Gastrocnemius medialis (tissue), 4 donors: ENCODE data around the gene TEAD2.

Experiments used
- POLR2A ChIP-seq, 2 donors: fragments of 450-650 bp; IDR thresholded peaks; one replicate each; pipeline ENCODE4 v1.6.1; 2017; ENCODE audit warnings: antibody characterized with exemption in 2 of 2, mild to moderate bottlenecking in 2 of 2, moderate library complexity in 2 of 2
- TF ChIP-seq, protein P1 (sequence below), 5 experiments: fragments of 450-650 bp in 3 of 5; fragments of 200-600 bp in 2 of 5; sonication (generic) in 2 of 5; IDR thresholded peaks in 4 of 5; conservative IDR thresholded peaks in 1 of 5; 1 replicate in 4 of 5; 2 replicates in 1 of 5; pipeline ENCODE4 v1.5.1; 2016 to 2019; ENCODE audit warnings: antibody characterized with exemption in 5 of 5, mild to moderate bottlenecking in 3 of 5, moderate library complexity in 3 of 5

DNA sequence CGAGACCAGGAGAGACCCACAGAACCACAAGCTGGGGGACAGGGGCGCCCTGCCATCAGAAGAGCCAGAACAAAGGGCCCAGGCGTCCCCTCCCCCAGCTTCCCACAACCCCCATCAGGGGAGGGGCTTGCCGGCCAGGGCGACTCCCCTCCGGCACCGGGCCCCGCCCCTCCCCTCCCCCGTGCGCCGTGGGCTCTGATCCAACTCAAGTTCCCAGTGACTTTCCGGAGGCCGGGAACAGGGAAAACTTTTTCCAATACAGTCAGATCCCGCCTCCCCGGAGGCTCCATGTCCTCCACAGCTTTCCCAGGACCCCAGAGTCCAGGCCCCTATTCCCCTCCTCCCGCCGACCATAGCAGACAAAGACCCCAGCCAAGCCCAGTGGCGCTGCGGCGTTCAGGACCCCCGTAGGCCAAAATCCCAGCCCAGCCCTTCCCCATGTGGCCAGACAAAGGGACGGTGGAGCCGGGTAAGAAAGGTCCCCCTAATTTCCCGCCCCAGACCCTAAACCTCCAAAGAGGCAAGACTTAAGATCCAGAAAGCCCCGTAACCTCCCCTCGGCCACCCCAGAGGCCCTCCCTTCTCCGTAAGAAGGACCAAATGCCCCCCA is 673 bp downstream of the TEAD2 start:
- peak; percentile 23 to 53 for TF ChIP-seq POLR2A (IDR thresholded peaks at IDR 0.05)
- TF ChIP-seq, protein P1, sequence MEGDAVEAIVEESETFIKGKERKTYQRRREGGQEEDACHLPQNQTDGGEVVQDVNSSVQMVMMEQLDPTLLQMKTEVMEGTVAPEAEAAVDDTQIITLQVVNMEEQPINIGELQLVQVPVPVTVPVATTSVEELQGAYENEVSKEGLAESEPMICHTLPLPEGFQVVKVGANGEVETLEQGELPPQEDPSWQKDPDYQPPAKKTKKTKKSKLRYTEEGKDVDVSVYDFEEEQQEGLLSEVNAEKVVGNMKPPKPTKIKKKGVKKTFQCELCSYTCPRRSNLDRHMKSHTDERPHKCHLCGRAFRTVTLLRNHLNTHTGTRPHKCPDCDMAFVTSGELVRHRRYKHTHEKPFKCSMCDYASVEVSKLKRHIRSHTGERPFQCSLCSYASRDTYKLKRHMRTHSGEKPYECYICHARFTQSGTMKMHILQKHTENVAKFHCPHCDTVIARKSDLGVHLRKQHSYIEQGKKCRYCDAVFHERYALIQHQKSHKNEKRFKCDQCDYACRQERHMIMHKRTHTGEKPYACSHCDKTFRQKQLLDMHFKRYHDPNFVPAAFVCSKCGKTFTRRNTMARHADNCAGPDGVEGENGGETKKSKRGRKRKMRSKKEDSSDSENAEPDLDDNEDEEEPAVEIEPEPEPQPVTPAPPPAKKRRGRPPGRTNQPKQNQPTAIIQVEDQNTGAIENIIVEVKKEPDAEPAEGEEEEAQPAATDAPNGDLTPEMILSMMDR (IDR thresholded peaks at IDR 0.05 in 4 of 5, conservative IDR thresholded peaks at IDR 0.05 in 1 of 5) = no peak
